Measurements from ENCODE around the gene GK2.

DNA sequence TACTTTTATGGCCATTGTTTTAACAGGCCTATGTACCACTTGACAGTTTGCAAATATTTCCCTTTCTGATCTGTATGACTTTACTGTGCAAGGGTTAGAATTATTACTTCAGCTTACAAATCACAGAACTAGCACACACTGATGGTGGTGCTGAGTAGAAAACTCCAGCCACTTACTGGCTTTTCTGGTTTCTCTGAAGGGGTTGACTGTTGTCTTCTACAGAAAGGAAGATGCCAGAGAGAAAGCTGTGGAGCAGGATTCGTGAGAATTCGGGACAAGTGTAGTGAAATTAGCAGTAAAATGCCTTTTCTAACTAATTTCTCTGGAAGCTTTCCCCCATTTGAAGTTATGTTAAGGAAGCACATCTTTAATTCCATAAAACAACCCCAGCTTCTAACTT lies 46.6 kb upstream of the GK2 start:
- TF ChIP-seq, protein P1, sequence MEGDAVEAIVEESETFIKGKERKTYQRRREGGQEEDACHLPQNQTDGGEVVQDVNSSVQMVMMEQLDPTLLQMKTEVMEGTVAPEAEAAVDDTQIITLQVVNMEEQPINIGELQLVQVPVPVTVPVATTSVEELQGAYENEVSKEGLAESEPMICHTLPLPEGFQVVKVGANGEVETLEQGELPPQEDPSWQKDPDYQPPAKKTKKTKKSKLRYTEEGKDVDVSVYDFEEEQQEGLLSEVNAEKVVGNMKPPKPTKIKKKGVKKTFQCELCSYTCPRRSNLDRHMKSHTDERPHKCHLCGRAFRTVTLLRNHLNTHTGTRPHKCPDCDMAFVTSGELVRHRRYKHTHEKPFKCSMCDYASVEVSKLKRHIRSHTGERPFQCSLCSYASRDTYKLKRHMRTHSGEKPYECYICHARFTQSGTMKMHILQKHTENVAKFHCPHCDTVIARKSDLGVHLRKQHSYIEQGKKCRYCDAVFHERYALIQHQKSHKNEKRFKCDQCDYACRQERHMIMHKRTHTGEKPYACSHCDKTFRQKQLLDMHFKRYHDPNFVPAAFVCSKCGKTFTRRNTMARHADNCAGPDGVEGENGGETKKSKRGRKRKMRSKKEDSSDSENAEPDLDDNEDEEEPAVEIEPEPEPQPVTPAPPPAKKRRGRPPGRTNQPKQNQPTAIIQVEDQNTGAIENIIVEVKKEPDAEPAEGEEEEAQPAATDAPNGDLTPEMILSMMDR (IDR thresholded peaks at IDR 0.05): no peak
- TF ChIP-seq, protein P2, sequence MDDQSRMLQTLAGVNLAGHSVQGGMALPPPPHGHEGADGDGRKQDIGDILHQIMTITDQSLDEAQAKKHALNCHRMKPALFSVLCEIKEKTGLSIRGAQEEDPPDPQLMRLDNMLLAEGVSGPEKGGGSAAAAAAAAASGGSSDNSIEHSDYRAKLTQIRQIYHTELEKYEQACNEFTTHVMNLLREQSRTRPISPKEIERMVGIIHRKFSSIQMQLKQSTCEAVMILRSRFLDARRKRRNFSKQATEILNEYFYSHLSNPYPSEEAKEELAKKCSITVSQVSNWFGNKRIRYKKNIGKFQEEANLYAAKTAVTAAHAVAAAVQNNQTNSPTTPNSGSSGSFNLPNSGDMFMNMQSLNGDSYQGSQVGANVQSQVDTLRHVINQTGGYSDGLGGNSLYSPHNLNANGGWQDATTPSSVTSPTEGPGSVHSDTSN (IDR thresholded peaks at IDR 0.05): no peak
- no peak for TF ChIP-seq EZH2phosphoT487 (IDR thresholded peaks at IDR 0.05; ENCODE audit: borderline replicate concordance, low read depth)
- no peak for TF ChIP-seq YY1 (IDR thresholded peaks at IDR 0.05; ENCODE audit: low read depth)
- TF ChIP-seq NFIC (IDR thresholded peaks at IDR 0.05; ENCODE audit: borderline replicate concordance): no peak
- no peak for TF ChIP-seq SIN3A (IDR thresholded peaks at IDR 0.05; ENCODE audit: borderline replicate concordance, low read depth, low read length)
- TF ChIP-seq, protein P3, sequence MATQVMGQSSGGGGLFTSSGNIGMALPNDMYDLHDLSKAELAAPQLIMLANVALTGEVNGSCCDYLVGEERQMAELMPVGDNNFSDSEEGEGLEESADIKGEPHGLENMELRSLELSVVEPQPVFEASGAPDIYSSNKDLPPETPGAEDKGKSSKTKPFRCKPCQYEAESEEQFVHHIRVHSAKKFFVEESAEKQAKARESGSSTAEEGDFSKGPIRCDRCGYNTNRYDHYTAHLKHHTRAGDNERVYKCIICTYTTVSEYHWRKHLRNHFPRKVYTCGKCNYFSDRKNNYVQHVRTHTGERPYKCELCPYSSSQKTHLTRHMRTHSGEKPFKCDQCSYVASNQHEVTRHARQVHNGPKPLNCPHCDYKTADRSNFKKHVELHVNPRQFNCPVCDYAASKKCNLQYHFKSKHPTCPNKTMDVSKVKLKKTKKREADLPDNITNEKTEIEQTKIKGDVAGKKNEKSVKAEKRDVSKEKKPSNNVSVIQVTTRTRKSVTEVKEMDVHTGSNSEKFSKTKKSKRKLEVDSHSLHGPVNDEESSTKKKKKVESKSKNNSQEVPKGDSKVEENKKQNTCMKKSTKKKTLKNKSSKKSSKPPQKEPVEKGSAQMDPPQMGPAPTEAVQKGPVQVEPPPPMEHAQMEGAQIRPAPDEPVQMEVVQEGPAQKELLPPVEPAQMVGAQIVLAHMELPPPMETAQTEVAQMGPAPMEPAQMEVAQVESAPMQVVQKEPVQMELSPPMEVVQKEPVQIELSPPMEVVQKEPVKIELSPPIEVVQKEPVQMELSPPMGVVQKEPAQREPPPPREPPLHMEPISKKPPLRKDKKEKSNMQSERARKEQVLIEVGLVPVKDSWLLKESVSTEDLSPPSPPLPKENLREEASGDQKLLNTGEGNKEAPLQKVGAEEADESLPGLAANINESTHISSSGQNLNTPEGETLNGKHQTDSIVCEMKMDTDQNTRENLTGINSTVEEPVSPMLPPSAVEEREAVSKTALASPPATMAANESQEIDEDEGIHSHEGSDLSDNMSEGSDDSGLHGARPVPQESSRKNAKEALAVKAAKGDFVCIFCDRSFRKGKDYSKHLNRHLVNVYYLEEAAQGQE (IDR thresholded peaks at IDR 0.05; ENCODE audit: low read depth, low read length): no peak
